SK-N-MC (cell line): ENCODE data around the gene MED13L.

ENCODE experiments used
- DNase-seq: peaks from one replicate; pipeline ENCODE4 v3.0.0-alpha.2; 2011; ENCODE audit warnings: low read depth, low spot score
- H3K27ac ChIP-seq: fragments of 200-600 bp; sonication (generic); 2 replicates; pipeline ENCODE4 v1.5.1; 2016; ENCODE audit warnings: mixed run types
- H3K36me3 ChIP-seq: fragments of 200-600 bp; sonication (generic); 2 replicates; pipeline ENCODE4 v1.6.1; 2017; ENCODE audit warnings: antibody characterized with exemption, low read length, mixed read lengths; ENCODE audit not compliant: insufficient read depth
- H3K4me3 ChIP-seq: fragments of 200-600 bp; sonication (generic); 2 replicates; pipeline ENCODE4 v1.5.1; 2016
- H3K9ac ChIP-seq: fragments of 200-600 bp; sonication (generic); 2 replicates; pipeline ENCODE4 v1.8.0; 2017; ENCODE audit warnings: mixed run types, mixed read lengths; ENCODE audit not compliant: insufficient read length
- H3K9me3 ChIP-seq: fragments of 200-600 bp; sonication (generic); 2 replicates; pipeline ENCODE4 v1.6.1; 2017; ENCODE audit warnings: low read depth, mild to moderate bottlenecking, antibody characterized with exemption, low read length, moderate library complexity, mixed read lengths
- EZH2 ChIP-seq: fragments of 200-600 bp; sonication (generic); IDR thresholded peaks from one replicate; pipeline ENCODE4 v1.6.1; 2017; ENCODE audit warnings: antibody characterized with exemption
- FOXP2 ChIP-seq: optimal IDR thresholded peaks from 2 replicates; pipeline ENCODE3; 2011; ENCODE audit warnings: mild to moderate bottlenecking, moderate library complexity; ENCODE audit not compliant: insufficient read depth; ENCODE audit errors: extremely low read length, control extremely low read depth
- POLR2AphosphoS5 ChIP-seq: IDR thresholded peaks from 2 replicates; pipeline ENCODE4 v1.6.1; 2012; ENCODE audit warnings: mild to moderate bottlenecking, low read depth, low read length, borderline replicate concordance

The MED13L gene

DNA sequence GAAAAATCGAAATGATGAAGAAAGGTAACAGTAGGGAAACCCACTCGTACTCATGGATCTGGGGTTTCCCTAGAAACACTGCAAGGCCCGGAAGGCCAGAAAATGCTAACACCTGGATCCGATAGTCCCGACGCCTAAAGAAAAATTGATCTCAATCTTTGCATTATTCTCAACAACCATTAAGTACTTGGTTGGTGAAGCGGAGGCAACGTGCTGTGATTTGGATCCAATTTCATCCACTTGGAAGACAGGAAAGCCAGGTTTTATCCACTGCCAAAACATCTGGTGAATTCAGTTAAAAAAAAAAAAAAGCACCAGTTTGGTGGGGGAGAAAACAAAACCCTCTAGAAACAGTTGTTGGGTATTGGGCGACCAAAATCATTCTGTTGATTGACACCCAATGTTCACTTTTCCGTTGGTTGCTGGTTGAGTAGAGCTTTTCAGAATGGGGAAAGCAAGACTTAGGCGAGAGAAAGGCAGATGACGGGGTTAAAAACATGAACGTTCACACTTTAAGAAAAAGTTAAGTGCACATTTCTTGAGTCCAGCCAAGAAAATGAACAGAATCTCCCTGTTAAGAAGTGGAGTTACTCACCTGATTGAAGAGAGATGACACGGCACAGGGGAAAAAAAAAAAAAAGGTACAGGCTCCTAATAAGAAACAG, 41.9 kb upstream of the MED13L start:
- Histone ChIP-seq H3K9ac (no peak overlapping the region), H3K4me3 (no peak overlapping the region), H3K27ac (no peak overlapping the region), H3K36me3 (no peaks in the 10 kb centered on the region), H3K9me3 (no peaks in the 10 kb centered on the region)
- no peak for TF ChIP-seq EZH2
- no peak for TF ChIP-seq FOXP2
- no peak for TF ChIP-seq POLR2AphosphoS5
- no peak for DNase-seq

DNA sequence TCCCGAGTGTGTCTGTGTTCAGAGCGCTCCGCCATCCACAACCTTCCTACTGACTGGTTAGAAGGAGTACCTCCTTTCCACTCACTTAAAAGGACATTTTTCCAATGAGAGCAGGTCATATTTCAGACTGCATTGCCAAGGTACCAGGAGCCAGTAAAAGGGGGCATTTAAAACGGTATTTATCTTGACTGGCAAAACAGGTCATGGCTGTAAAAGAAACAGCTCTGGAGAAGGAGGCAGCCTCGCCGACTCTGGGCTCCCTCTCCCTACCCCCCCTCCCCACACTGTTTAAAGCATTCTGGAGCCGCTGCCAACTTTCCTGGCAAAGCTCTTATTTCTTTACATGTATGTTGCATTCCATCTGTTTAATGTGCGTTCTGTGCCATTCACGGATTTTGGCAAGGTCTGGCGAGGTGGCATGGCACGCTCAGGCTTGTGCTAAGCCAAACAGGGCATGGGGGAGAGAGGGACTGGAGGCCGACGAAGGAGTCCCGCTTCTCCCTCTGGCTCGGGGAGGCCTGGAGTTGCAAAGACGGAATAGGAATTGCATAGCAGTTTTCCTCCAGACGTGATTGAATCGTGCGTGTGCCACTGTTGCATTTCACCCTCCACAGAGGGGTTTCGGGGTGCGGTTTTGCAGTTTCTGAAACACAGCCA, 41.2 kb upstream of the MED13L start:
- TF ChIP-seq FOXP2 = no peak
- TF ChIP-seq EZH2 = no peak
- TF ChIP-seq POLR2AphosphoS5 = no peak
- no peak for DNase-seq
- no peak overlapping the region for H3K27ac ChIP-seq
- H3K9ac ChIP-seq = no peak overlapping the region
- H3K9me3 ChIP-seq = no peaks in the 10 kb centered on the region
- H3K4me3 ChIP-seq = no peak overlapping the region
- no peaks in the 10 kb centered on the region for H3K36me3 ChIP-seq

DNA sequence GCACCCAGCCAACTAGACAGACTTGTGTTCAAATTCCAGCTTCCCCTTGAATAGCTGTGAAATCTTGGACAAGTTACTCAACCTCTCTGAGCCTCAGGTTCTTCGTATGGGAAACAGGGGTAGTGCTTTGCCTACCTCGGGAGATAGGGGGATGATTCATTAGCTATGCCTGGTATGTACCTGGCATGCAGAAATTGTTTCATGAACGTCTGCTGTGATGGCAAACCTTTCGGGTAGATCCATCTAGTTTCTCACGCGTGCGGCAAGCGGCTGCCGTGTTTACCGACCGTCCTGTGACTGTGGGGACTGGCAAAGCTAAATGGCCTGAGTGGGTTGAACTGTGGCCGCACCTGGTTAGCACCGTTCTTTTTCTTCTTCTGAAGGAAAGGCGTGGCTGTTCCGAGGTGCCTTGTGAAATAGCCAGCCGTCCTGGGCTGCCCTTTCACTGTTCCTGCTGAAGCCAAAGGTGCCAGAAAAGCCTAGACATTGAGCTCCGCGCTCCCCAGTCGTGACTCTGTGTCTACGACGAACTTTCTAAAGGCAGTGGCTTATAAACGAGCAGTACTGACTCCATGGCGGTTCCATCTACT, 40.6 kb upstream of the MED13L start:
- Histone ChIP-seq H3K4me3 (no peak overlapping the region), H3K9ac (no peak overlapping the region), H3K9me3 (no peaks in the 10 kb centered on the region), H3K27ac (no peak overlapping the region), H3K36me3 (no peaks in the 10 kb centered on the region)
- TF ChIP-seq FOXP2 = no peak
- TF ChIP-seq EZH2 = no peak
- TF ChIP-seq POLR2AphosphoS5 = no peak
- no peak for DNase-seq

DNA sequence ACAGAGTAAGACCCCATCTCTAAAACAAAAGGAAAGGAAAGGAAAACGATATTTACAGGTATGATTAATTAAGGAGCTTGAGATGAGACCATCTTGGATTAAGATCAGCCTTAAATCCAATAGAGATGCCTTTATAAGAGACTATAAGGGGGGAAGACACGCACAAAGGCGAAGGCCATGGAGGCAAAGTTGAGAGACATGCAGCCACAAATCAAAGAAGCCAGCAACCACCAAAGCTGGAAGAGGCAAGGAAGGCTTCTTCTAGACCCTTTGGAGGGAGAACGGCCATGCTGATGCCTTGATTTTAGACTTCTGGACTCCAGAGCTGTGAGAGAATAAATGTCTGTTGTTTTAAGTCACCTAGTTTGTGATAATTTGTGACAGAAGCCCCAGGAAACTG, 39.6 kb upstream of the MED13L start:
- no peak overlapping the region for H3K9ac ChIP-seq
- H3K4me3 ChIP-seq = no peak overlapping the region
- no peak for DNase-seq
- H3K27ac ChIP-seq = no peak overlapping the region
- TF ChIP-seq EZH2 = no peak
- no peaks in the 10 kb centered on the region for H3K9me3 ChIP-seq
- H3K36me3 ChIP-seq = no peaks in the 10 kb centered on the region

DNA sequence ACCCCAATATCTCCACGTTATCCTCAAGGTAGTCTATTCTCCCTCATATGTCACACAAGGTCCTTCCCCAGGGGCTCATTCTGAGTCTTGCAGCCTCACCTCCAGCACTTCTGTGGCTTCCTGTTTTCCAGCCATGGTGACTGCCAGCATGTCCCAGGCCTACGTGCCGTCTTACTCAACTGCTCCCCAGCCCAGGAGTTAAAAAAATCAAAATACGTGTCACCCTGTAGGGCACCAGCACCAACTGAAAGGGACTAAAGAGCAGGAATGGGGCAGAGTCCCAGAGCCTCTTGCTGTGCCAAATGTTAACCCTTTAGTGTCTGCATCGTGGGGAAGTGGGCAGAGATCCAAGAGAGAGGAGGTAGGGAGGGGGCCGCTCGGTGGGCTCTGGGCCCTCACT, 37.0 kb upstream of the MED13L start:
- H3K4me3 ChIP-seq = no peak overlapping the region
- H3K36me3 ChIP-seq = no peaks in the 10 kb centered on the region
- H3K9me3 ChIP-seq = peaks cover under 1% of the 10 kb centered on the region; the same call in 1 of the 2 replicates
- no peak overlapping the region for H3K27ac ChIP-seq
- no peak overlapping the region for H3K9ac ChIP-seq
- TF ChIP-seq EZH2 (no peak), POLR2AphosphoS5 (no peak), FOXP2 (no peak)
- DNase-seq = no peak

DNA sequence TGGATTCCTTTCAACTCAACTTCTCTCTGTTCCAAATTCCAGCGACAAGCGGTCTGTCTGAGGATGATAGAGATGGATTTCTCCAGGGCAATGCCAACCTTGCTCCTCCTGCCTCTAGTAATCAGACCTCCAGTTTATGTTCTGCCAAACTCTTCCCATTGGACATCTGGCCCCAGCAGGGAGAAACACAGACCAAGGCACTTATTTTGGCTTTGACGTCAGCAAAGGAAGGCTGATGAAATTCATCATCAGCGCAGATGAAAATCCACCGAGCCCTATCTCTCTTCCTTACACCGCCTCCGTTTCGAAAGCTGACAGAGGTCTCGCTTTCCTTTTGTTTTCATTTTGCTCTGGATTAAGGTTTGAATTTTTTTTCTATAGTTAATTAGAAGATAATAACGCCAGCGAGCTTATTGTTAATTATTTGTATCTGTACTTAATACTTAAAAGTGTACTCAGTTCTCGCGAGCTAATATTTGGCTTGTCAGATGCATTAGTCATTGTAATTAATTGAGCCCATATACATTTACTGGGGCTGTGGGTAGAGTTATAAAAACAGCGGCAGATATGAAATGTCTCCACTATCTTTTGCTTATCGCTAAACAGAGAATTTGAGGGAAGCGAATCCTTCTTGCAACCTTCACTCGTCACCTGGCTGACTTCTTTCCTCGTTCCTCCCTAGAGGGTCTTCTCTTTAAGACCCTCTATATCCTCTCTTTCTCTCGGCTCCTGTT, 35.9 kb upstream of the MED13L start:
- TF ChIP-seq FOXP2 (no peak), POLR2AphosphoS5 (no peak), EZH2 (no peak)
- Histone ChIP-seq H3K27ac (no peak overlapping the region), H3K9ac (no peak overlapping the region), H3K4me3 (no peak overlapping the region), H3K36me3 (no peaks in the 10 kb centered on the region), H3K9me3 (peaks cover 3% of the 10 kb centered on the region; the same call in 1 of the 2 replicates)
- no peak for DNase-seq

DNA sequence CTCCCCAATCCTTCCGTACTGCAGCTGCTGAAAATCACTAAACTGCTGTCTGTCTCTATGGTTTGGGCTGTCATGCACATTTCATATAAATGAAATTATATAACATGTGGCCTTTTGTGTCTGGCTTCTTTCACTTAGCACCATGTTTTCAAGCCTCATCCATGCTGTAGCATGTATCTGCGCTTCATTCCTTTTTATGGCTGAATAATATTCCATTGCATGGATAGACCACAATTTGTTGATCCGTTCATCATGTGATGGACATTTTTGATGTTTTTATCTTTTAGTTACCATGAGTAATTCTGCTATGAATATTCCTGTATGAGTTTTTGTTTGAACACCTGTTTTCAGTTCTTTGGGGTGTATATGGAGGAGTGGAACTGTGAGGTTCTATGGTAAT, 32.6 kb upstream of the MED13L start:
- no peaks in the 10 kb centered on the region for H3K36me3 ChIP-seq
- TF ChIP-seq POLR2AphosphoS5 (no peak), FOXP2 (no peak), EZH2 (no peak)
- no peak overlapping the region for H3K27ac ChIP-seq
- no peak for DNase-seq
- no peak overlapping the region for H3K4me3 ChIP-seq
- no peak overlapping the region for H3K9ac ChIP-seq
- H3K9me3 ChIP-seq = peaks cover 3% of the 10 kb centered on the region; the same call in 1 of the 2 replicates

DNA sequence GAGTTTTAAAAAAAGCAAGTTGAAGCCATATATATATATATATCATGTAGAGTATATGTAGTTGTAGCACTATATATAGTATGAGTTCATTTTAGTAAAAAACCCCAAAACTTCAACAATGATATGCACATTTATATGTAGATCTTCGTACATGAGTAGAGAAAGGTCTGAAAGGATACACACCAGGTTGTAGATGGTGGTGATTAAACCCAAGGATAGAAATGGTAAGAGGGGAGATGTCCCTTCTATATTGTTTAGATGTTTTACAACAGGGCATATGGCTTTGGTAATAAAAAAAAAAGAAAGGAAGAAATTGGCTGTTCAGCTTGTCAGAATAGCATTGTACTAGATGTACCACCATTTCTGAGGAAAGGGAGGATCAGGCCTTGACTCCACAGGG, 31.9 kb upstream of the MED13L start:
- Histone ChIP-seq H3K27ac (no peak overlapping the region), H3K9me3 (peaks cover 3% of the 10 kb centered on the region; the same call in 1 of the 2 replicates), H3K36me3 (no peaks in the 10 kb centered on the region), H3K4me3 (no peak overlapping the region), H3K9ac (no peak overlapping the region)
- no peak for DNase-seq
- TF ChIP-seq FOXP2 (no peak), POLR2AphosphoS5 (no peak), EZH2 (no peak)
